ENCODE measurements around the gene JUP. TPM values are rescaled to one million over a fixed set of nuclear protein-coding genes. Genes with fewer than 3 reads are reported as not detected.

The JUP gene
- total RNA-seq, 1 experiment from 2014 or later: 131 TPM

DNA sequence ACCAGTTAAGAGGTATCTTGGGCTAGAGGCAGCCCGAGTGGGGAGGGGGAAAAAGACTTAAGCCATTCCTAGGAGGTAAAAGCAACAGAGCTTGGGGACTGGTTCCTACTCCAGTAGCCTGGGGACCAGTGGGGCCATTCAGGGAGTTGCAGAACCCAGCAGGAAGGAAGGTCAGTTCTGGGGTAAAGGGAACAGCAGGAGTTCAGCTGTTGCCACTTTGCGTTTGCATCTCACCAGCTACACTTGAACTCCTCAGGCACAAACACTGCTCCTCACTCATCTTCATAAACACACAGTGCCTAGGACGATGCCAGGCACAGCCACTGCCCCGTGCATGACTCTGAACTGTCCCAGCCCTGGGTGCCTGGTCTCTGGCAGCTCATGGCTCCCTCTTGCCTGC lies 56.0 kb downstream of the JUP start:
- H3K36me3 Mint-ChIP-seq (ENCODE audit: insufficient read depth, unreplicated experiment): no peaks in the 10 kb centered on the region

DNA sequence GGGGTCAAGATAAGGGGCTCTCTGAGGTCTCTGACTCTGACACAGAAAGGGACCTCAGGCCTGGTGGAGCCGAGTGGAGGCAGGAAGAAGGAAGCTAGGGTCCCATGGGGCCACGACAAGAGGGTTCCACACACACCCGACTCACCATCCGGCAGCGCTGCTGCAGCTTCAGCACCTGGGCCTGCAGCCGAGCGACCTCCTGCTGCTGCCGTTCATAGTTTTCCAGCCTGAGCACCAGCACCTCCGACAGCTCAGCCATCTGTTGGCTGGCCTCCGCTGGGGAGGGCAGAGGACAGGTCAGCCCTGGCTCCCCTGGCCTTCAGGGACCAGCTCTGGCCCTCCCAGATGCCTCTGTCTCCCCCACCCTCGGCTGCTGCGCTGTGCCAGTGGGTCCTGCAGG lies 58.5 kb downstream of the JUP start:
- TF ChIP-seq, protein P1, sequence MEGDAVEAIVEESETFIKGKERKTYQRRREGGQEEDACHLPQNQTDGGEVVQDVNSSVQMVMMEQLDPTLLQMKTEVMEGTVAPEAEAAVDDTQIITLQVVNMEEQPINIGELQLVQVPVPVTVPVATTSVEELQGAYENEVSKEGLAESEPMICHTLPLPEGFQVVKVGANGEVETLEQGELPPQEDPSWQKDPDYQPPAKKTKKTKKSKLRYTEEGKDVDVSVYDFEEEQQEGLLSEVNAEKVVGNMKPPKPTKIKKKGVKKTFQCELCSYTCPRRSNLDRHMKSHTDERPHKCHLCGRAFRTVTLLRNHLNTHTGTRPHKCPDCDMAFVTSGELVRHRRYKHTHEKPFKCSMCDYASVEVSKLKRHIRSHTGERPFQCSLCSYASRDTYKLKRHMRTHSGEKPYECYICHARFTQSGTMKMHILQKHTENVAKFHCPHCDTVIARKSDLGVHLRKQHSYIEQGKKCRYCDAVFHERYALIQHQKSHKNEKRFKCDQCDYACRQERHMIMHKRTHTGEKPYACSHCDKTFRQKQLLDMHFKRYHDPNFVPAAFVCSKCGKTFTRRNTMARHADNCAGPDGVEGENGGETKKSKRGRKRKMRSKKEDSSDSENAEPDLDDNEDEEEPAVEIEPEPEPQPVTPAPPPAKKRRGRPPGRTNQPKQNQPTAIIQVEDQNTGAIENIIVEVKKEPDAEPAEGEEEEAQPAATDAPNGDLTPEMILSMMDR (IDR thresholded peaks at IDR 0.05; ENCODE audit: unreplicated experiment): no peak
- H3K27me3 Mint-ChIP-seq (ENCODE audit: insufficient read depth, unreplicated experiment): peaks cover 25% of the 10 kb centered on the region
- no peak overlapping the region for H3K27ac Mint-ChIP-seq (ENCODE audit: low read depth, unreplicated experiment)
- ChIA-PET POLR2A (interaction anchor here (1.4 kb wide), 1 partner anchor 38 kb away, joined by 3 read pairs; no protein-coding TSS in a partner anchor), CTCF (interaction anchor here (0.5 to 0.6 kb wide), 2 partner anchors 16 to 18 kb away, joined by 3 read pairs; no protein-coding TSS in a partner anchor)
- H3K36me3 Mint-ChIP-seq (ENCODE audit: insufficient read depth, unreplicated experiment): no peaks in the 10 kb centered on the region
- intact Hi-C loops (cut with micrococcal nuclease): no loop called here
- BruUV-seq (replicated peaks): no TSS peak
- H3K4me3 Mint-ChIP-seq (ENCODE audit: unreplicated experiment): no peak overlapping the region
- H3K9me3 Mint-ChIP-seq (ENCODE audit: unreplicated experiment): no peaks in the 10 kb centered on the region
- H3K4me1 Mint-ChIP-seq (ENCODE audit: insufficient read depth, unreplicated experiment): peaks cover 6% of the 10 kb centered on the region
- DNase-seq (ENCODE audit: unreplicated experiment): no peak

More for the DNA sequence above, 56.0 kb downstream of the JUP start:
- Mint-ChIP-seq H3K27ac (ENCODE audit: low read depth, unreplicated experiment) (no peak overlapping the region), H3K27me3 (ENCODE audit: insufficient read depth, unreplicated experiment) (peaks cover 46% of the 10 kb centered on the region), H3K9me3 (ENCODE audit: unreplicated experiment) (no peaks in the 10 kb centered on the region), H3K4me3 (ENCODE audit: unreplicated experiment) (no peak overlapping the region), H3K4me1 (ENCODE audit: insufficient read depth, unreplicated experiment) (peaks cover 6% of the 10 kb centered on the region)
- BruUV-seq (replicated peaks): no TSS peak
- TF ChIP-seq, protein P1 (IDR thresholded peaks at IDR 0.05; ENCODE audit: unreplicated experiment): no peak
- DNase-seq (ENCODE audit: unreplicated experiment): no peak
- POLR2A ChIA-PET: interaction anchor here (1.0 kb wide), 1 partner anchor 42 kb away, joined by 4 read pairs; the partner anchor contains the start of gene EIF1
- intact Hi-C loops (cut with micrococcal nuclease): no loop called here
- CTCF ChIA-PET: interaction anchor here (0.6 to 1.1 kb wide), 5 partner anchors 9 to 183 kb away, joined by 3 to 4 read pairs (median 3); no protein-coding TSS in a partner anchor

DNA sequence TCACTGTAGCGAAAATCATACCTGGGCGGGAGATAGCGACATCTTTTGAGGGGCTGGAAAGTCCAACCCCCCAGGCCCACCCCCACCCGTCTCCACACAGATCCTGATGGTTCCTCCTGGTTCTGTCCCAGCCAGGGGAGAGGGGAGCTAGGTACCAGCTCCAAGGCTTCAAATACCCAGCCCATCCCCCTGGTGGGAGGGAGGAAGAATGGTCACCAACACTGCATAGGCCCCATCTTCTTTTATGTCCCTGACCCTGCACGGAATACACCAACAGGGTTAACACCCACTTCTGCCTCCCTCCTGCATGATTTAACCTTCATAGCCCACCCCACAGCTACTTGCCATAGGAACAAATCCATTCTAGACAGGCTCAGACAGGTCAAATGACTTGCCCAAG lies 61.4 kb downstream of the JUP start:
- H3K27me3 Mint-ChIP-seq (ENCODE audit: insufficient read depth, unreplicated experiment): no peaks in the 10 kb centered on the region
- TF ChIP-seq, protein P1 (IDR thresholded peaks at IDR 0.05; ENCODE audit: unreplicated experiment): no peak
- H3K9me3 Mint-ChIP-seq (ENCODE audit: unreplicated experiment): no peaks in the 10 kb centered on the region
- H3K4me1 Mint-ChIP-seq (ENCODE audit: insufficient read depth, unreplicated experiment): peaks cover 6% of the 10 kb centered on the region
- no peak overlapping the region for H3K27ac Mint-ChIP-seq (ENCODE audit: low read depth, unreplicated experiment)
- no peaks in the 10 kb centered on the region for H3K36me3 Mint-ChIP-seq (ENCODE audit: insufficient read depth, unreplicated experiment)
- POLR2A ChIA-PET: interaction anchor here (0.6 to 1.2 kb wide), 3 partner anchors 7 to 29 kb away, joined by 3 read pairs; no protein-coding TSS in a partner anchor
- no TSS peak for BruUV-seq (replicated peaks)
- CTCF ChIA-PET: interaction anchor here (0.7 to 0.8 kb wide), 3 partner anchors 10 to 77 kb away, joined by 3 to 5 read pairs (median 3); no protein-coding TSS in a partner anchor
- intact Hi-C loops (cut with micrococcal nuclease): no loop called here
- H3K4me3 Mint-ChIP-seq (ENCODE audit: unreplicated experiment): no peak overlapping the region
- DNase-seq (ENCODE audit: unreplicated experiment): no peak

DNA sequence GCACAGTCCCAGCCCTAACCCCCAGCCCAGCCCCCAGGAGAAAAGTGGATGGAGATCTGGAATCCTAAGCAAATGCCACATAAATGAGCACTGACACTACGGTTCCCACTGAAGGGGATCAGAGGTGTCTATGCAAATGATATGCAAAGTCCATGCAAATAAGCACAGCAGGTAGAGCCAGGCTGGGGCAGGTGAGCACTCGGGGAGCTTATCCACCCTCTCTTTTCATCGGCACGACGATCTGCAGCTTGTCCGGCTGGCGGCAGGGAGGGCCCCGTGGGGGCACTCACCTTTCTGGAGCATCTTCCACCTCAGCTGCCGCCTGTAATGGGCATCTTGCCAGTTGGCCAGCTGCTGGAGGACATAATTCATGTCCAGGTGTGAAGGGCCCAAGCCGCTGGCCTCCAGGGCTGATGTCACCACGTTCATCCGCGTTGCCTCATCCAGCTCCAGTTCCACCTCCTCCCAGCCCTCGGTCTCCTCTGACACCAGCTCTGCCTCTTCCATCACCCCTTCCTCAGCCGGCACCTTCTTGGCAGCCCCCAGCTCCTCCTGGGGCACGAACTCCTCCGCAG lies 61.9 kb downstream of the JUP start:
- TF ChIP-seq, protein P1 (IDR thresholded peaks at IDR 0.05; ENCODE audit: unreplicated experiment): no peak
- Mint-ChIP-seq H3K36me3 (ENCODE audit: insufficient read depth, unreplicated experiment) (no peaks in the 10 kb centered on the region), H3K4me3 (ENCODE audit: unreplicated experiment) (no peak overlapping the region), H3K27ac (ENCODE audit: low read depth, unreplicated experiment) (no peak overlapping the region), H3K9me3 (ENCODE audit: unreplicated experiment) (no peaks in the 10 kb centered on the region), H3K27me3 (ENCODE audit: insufficient read depth, unreplicated experiment) (no peaks in the 10 kb centered on the region), H3K4me1 (ENCODE audit: insufficient read depth, unreplicated experiment) (peaks cover 6% of the 10 kb centered on the region)
- ChIA-PET POLR2A (interaction anchor here (0.7 kb wide), 1 partner anchor 125 kb away, joined by 3 read pairs; no protein-coding TSS in a partner anchor), CTCF (interaction anchor here (0.7 to 0.8 kb wide), 2 partner anchors 9 to 29 kb away, joined by 3 read pairs; no protein-coding TSS in a partner anchor)
- intact Hi-C loops (cut with micrococcal nuclease): no loop called here
- BruUV-seq (replicated peaks): no TSS peak
- DNase-seq (ENCODE audit: unreplicated experiment): no peak
